Measurements from ENCODE around the gene GNAZ.

GNAZ gene

GRCh38 chr22:23164091-23164490, 93.8 kb downstream of the GNAZ start:
- H3K27me3 ChIP-seq (ENCODE audit: control insufficient read depth, low read length), result no peaks in the 10 kb centered on the region
- H3K4me1 ChIP-seq (ENCODE audit: control insufficient read depth, low read length), result no peaks in the 10 kb centered on the region
- no peaks in the 10 kb centered on the region for H3K9me2 ChIP-seq (replicated peaks; ENCODE audit: control insufficient read depth, low read length)
- H3K4me3 ChIP-seq (ENCODE audit: low read length), result no peak overlapping the region
- H3K4me2 ChIP-seq (ENCODE audit: low read length), result no peak overlapping the region
- no peaks in the 10 kb centered on the region for H3K79me2 ChIP-seq (ENCODE audit: control insufficient read depth, low read length)
- no peak for TF ChIP-seq EZH2phosphoT487 (IDR thresholded peaks at IDR 0.05; ENCODE audit: borderline replicate concordance, low read length)
- TF ChIP-seq CTCF (IDR thresholded peaks at IDR 0.05; ENCODE audit: low read depth, low read length, poor library complexity, severe bottlenecking), result no peak
- H3F3A ChIP-seq (ENCODE audit: control insufficient read depth, insufficient read depth), result no peaks in the 10 kb centered on the region
- H4K20me1 ChIP-seq (ENCODE audit: control insufficient read depth, insufficient read depth, low read depth, low read length), result no peaks in the 10 kb centered on the region
- no peaks in the 10 kb centered on the region for H3K9me3 ChIP-seq (ENCODE audit: control insufficient read depth, insufficient read depth, low read length)
- no peak overlapping the region for H3K27ac ChIP-seq (ENCODE audit: low read depth, low read length)
- no peaks in the 10 kb centered on the region for H3K36me3 ChIP-seq (ENCODE audit: control insufficient read depth, low read length)

- TF ChIP-seq EZH2phosphoT487 (IDR thresholded peaks at IDR 0.05; ENCODE audit: borderline replicate concordance, low read length) (no peak), CTCF (IDR thresholded peaks at IDR 0.05; ENCODE audit: low read depth, low read length, poor library complexity, severe bottlenecking) (no peak)
- no peaks in the 10 kb centered on the region for H3K9me2 ChIP-seq (replicated peaks; ENCODE audit: control insufficient read depth, low read length)
- H3K27ac ChIP-seq (ENCODE audit: low read depth, low read length), result no peak overlapping the region
- no peaks in the 10 kb centered on the region for H3K27me3 ChIP-seq (ENCODE audit: control insufficient read depth, low read length)
- no peaks in the 10 kb centered on the region for H3K9me3 ChIP-seq (ENCODE audit: control insufficient read depth, insufficient read depth, low read length)
- no peaks in the 10 kb centered on the region for H3K4me1 ChIP-seq (ENCODE audit: control insufficient read depth, low read length)
- no peaks in the 10 kb centered on the region for H4K20me1 ChIP-seq (ENCODE audit: control insufficient read depth, insufficient read depth, low read depth, low read length)
- H3K4me3 ChIP-seq (ENCODE audit: low read length), result no peak overlapping the region
- no peaks in the 10 kb centered on the region for H3K36me3 ChIP-seq (ENCODE audit: control insufficient read depth, low read length)
- no peaks in the 10 kb centered on the region for H3F3A ChIP-seq (ENCODE audit: control insufficient read depth, insufficient read depth)
- H3K79me2 ChIP-seq (ENCODE audit: control insufficient read depth, low read length), result no peaks in the 10 kb centered on the region
- H3K4me2 ChIP-seq (ENCODE audit: low read length), result no peak overlapping the region
Measured at GRCh38 chr22:23166042-23166831, 95.9 kb downstream of the GNAZ start.

- Histone ChIP-seq H3K79me2 (ENCODE audit: control insufficient read depth, low read length) (no peaks in the 10 kb centered on the region), H3K9me3 (ENCODE audit: control insufficient read depth, insufficient read depth, low read length) (no peaks in the 10 kb centered on the region), H3K4me1 (ENCODE audit: control insufficient read depth, low read length) (no peaks in the 10 kb centered on the region), H3K4me3 (ENCODE audit: low read length) (no peak overlapping the region), H3K27me3 (ENCODE audit: control insufficient read depth, low read length) (no peaks in the 10 kb centered on the region), H3K36me3 (ENCODE audit: control insufficient read depth, low read length) (no peaks in the 10 kb centered on the region), H3F3A (ENCODE audit: control insufficient read depth, insufficient read depth) (0 out of 2 replicates have a peak, but pooled peaks cover 3% of the 10 kb centered on the region), H4K20me1 (ENCODE audit: control insufficient read depth, insufficient read depth, low read depth, low read length) (no peaks in the 10 kb centered on the region), H3K9me2 (replicated peaks; ENCODE audit: control insufficient read depth, low read length) (no peaks in the 10 kb centered on the region), H3K4me2 (ENCODE audit: low read length) (no peak overlapping the region), H3K27ac (ENCODE audit: low read depth, low read length) (no peak overlapping the region)
- TF ChIP-seq CTCF (IDR thresholded peaks at IDR 0.05; ENCODE audit: low read depth, low read length, poor library complexity, severe bottlenecking) (no peak), EZH2phosphoT487 (IDR thresholded peaks at IDR 0.05; ENCODE audit: borderline replicate concordance, low read length) (no peak)
Measured at GRCh38 chr22:23166841-23167616, 96.7 kb downstream of the GNAZ start.
